ENCODE results near the gene CDK7. TPM values are rescaled to one million over a fixed set of nuclear protein-coding genes. Genes with fewer than 3 reads are reported as not detected.
"Not testable (repeated sequence)": the region's sequence is repeated elsewhere in the genome, so short reads cannot be mapped to it uniquely, and the experiment has no call there.

The CDK7 gene
- polyA plus RNA-seq, 2 donors: 37.4 to 52.5 TPM

- no peaks in the 10 kb centered on the region for H3K9me3 ChIP-seq (ENCODE audit: control insufficient read depth in 2 of 2, insufficient read depth in 1 of 2, low read depth in 1 of 2, low read length in 1 of 2)
- WGBS, 2 donors: 90 to 92% methylated on average over 6 of the region's 6 CpGs
These were observed 3.4 kb upstream of the CDK7 start for GRCh38 chr5:69231281-69231680.

GRCh38 chr5:69231851-69232250 lies 2.8 kb upstream of the CDK7 start:
- H3K4me1 ChIP-seq (ENCODE audit: control insufficient read depth in 2 of 2, insufficient read depth in 2 of 2, low read length in 1 of 2): no peaks in the 10 kb centered on the region
- H3K36me3 ChIP-seq (ENCODE audit: control insufficient read depth in 2 of 2, insufficient read depth in 2 of 2, low read length in 1 of 2): no peaks in the 10 kb centered on the region
- no peaks in the 10 kb centered on the region for H3K27me3 ChIP-seq (ENCODE audit: control insufficient read depth in 1 of 2, insufficient read depth in 2 of 2, low read length in 2 of 2)
- 54 to 59% methylated on average over 2 of the region's 2 CpGs for WGBS, 2 donors
- no peak overlapping the region for H3K4me3 ChIP-seq (ENCODE audit: low read depth in 1 of 2, low read length in 2 of 2)
- no peaks in the 10 kb centered on the region for H3K9me3 ChIP-seq (ENCODE audit: control insufficient read depth in 2 of 2, insufficient read depth in 1 of 2, low read depth in 1 of 2, low read length in 1 of 2)
- H3K27ac ChIP-seq (ENCODE audit: low read depth in 2 of 2, low read length in 1 of 2): peak overlapping the region in 1 of 2 donors; percentile 29

More at GRCh38 chr5:69231281-69231680, 3.4 kb upstream of the CDK7 start:
- Histone ChIP-seq H3K36me3 (ENCODE audit: control insufficient read depth in 2 of 2, insufficient read depth in 2 of 2, low read length in 1 of 2) (no peaks in the 10 kb centered on the region), H3K27ac (ENCODE audit: low read depth in 2 of 2, low read length in 1 of 2) (no peak overlapping the region), H3K4me3 (ENCODE audit: low read depth in 1 of 2, low read length in 2 of 2) (no peak overlapping the region), H3K27me3 (ENCODE audit: control insufficient read depth in 1 of 2, insufficient read depth in 2 of 2, low read length in 2 of 2) (no peaks in the 10 kb centered on the region), H3K4me1 (ENCODE audit: control insufficient read depth in 2 of 2, insufficient read depth in 2 of 2, low read length in 1 of 2) (no peaks in the 10 kb centered on the region)

- 74 to 82% methylated on average over 9 of the region's 9 CpGs for WGBS, 2 donors
- not testable (repeated sequence) for H3K27ac ChIP-seq (ENCODE audit: low read depth in 2 of 2, low read length in 1 of 2); H3K36me3 ChIP-seq (ENCODE audit: control insufficient read depth in 2 of 2, insufficient read depth in 2 of 2, low read length in 1 of 2); H3K4me1 ChIP-seq (ENCODE audit: control insufficient read depth in 2 of 2, insufficient read depth in 2 of 2, low read length in 1 of 2); H3K9me3 ChIP-seq (ENCODE audit: control insufficient read depth in 2 of 2, insufficient read depth in 1 of 2, low read depth in 1 of 2, low read length in 1 of 2); H3K27me3 ChIP-seq (ENCODE audit: control insufficient read depth in 1 of 2, insufficient read depth in 2 of 2, low read length in 2 of 2); H3K4me3 ChIP-seq (ENCODE audit: low read depth in 1 of 2, low read length in 2 of 2)
These were observed 2.0 kb downstream of the CDK7 start for GRCh38 chr5:69236733-69237132.

- Histone ChIP-seq H3K9me3 (ENCODE audit: control insufficient read depth in 2 of 2, insufficient read depth in 1 of 2, low read depth in 1 of 2, low read length in 1 of 2) (no peaks in the 10 kb centered on the region), H3K4me3 (ENCODE audit: low read depth in 1 of 2, low read length in 2 of 2) (no peak overlapping the region), H3K27ac (ENCODE audit: low read depth in 2 of 2, low read length in 1 of 2) (no peak overlapping the region), H3K4me1 (ENCODE audit: control insufficient read depth in 2 of 2, insufficient read depth in 2 of 2, low read length in 1 of 2) (peaks cover 0 to 3% of the 10 kb centered on the region in 2 donors), H3K36me3 (ENCODE audit: control insufficient read depth in 2 of 2, insufficient read depth in 2 of 2, low read length in 1 of 2) (no peaks in the 10 kb centered on the region), H3K27me3 (ENCODE audit: control insufficient read depth in 1 of 2, insufficient read depth in 2 of 2, low read length in 2 of 2) (no peaks in the 10 kb centered on the region)
- WGBS, 2 donors: 62 to 69% methylated on average over 3 of the region's 3 CpGs
These were observed 3.2 kb downstream of the CDK7 start for GRCh38 chr5:69237877-69238276.

- Histone ChIP-seq H3K4me1 (ENCODE audit: control insufficient read depth in 2 of 2, insufficient read depth in 2 of 2, low read length in 1 of 2) (peaks cover 0 to 3% of the 10 kb centered on the region in 2 donors), H3K27ac (ENCODE audit: low read depth in 2 of 2, low read length in 1 of 2) (peak overlapping the region; percentile 34 to 53), H3K9me3 (ENCODE audit: control insufficient read depth in 2 of 2, insufficient read depth in 1 of 2, low read depth in 1 of 2, low read length in 1 of 2) (no peaks in the 10 kb centered on the region), H3K4me3 (ENCODE audit: low read depth in 1 of 2, low read length in 2 of 2) (no peak overlapping the region), H3K36me3 (ENCODE audit: control insufficient read depth in 2 of 2, insufficient read depth in 2 of 2, low read length in 1 of 2) (no peaks in the 10 kb centered on the region), H3K27me3 (ENCODE audit: control insufficient read depth in 1 of 2, insufficient read depth in 2 of 2, low read length in 2 of 2) (no peaks in the 10 kb centered on the region)
- WGBS, 2 donors: 50 to 63% methylated on average over 6 of the region's 6 CpGs
These were observed 4.1 kb downstream of the CDK7 start for GRCh38 chr5:69238760-69239251.

- no peaks in the 10 kb centered on the region for H3K9me3 ChIP-seq (ENCODE audit: control insufficient read depth in 2 of 2, insufficient read depth in 1 of 2, low read depth in 1 of 2, low read length in 1 of 2)
- peaks cover 0 to 3% of the 10 kb centered on the region in 2 donors for H3K4me1 ChIP-seq (ENCODE audit: control insufficient read depth in 2 of 2, insufficient read depth in 2 of 2, low read length in 1 of 2)
- H3K27ac ChIP-seq (ENCODE audit: low read depth in 2 of 2, low read length in 1 of 2): no peak overlapping the region
- no peaks in the 10 kb centered on the region for H3K36me3 ChIP-seq (ENCODE audit: control insufficient read depth in 2 of 2, insufficient read depth in 2 of 2, low read length in 1 of 2)
- 79 to 81% methylated on average over 8 of the region's 8 CpGs for WGBS, 2 donors
- no peak overlapping the region for H3K4me3 ChIP-seq (ENCODE audit: low read depth in 1 of 2, low read length in 2 of 2)
- no peaks in the 10 kb centered on the region for H3K27me3 ChIP-seq (ENCODE audit: control insufficient read depth in 1 of 2, insufficient read depth in 2 of 2, low read length in 2 of 2)
These were observed 7.7 kb downstream of the CDK7 start for GRCh38 chr5:69242215-69242927.

GRCh38 chr5:69245031-69245430 lies 10.3 kb downstream of the CDK7 start:
- H3K36me3 ChIP-seq (ENCODE audit: control insufficient read depth in 2 of 2, insufficient read depth in 2 of 2, low read length in 1 of 2): no peaks in the 10 kb centered on the region
- 96 to 97% methylated on average over 5 of the region's 5 CpGs for WGBS, 2 donors
- H3K27ac ChIP-seq (ENCODE audit: low read depth in 2 of 2, low read length in 1 of 2): no peak overlapping the region
- no peaks in the 10 kb centered on the region for H3K27me3 ChIP-seq (ENCODE audit: control insufficient read depth in 1 of 2, insufficient read depth in 2 of 2, low read length in 2 of 2)
- no peak overlapping the region for H3K4me3 ChIP-seq (ENCODE audit: low read depth in 1 of 2, low read length in 2 of 2)
- H3K4me1 ChIP-seq (ENCODE audit: control insufficient read depth in 2 of 2, insufficient read depth in 2 of 2, low read length in 1 of 2): no peaks in the 10 kb centered on the region
- H3K9me3 ChIP-seq (ENCODE audit: control insufficient read depth in 2 of 2, insufficient read depth in 1 of 2, low read depth in 1 of 2, low read length in 1 of 2): no peaks in the 10 kb centered on the region

GRCh38 chr5:69248019-69248418 lies 13.3 kb downstream of the CDK7 start:
- 87 to 92% methylated on average over 2 of the region's 2 CpGs for WGBS, 2 donors
- Histone ChIP-seq H3K27ac (ENCODE audit: low read depth in 2 of 2, low read length in 1 of 2) (no peak overlapping the region), H3K36me3 (ENCODE audit: control insufficient read depth in 2 of 2, insufficient read depth in 2 of 2, low read length in 1 of 2) (peaks cover 0 to 3% of the 10 kb centered on the region in 2 donors), H3K9me3 (ENCODE audit: control insufficient read depth in 2 of 2, insufficient read depth in 1 of 2, low read depth in 1 of 2, low read length in 1 of 2) (no peaks in the 10 kb centered on the region), H3K4me3 (ENCODE audit: low read depth in 1 of 2, low read length in 2 of 2) (no peak overlapping the region), H3K27me3 (ENCODE audit: control insufficient read depth in 1 of 2, insufficient read depth in 2 of 2, low read length in 2 of 2) (no peaks in the 10 kb centered on the region), H3K4me1 (ENCODE audit: control insufficient read depth in 2 of 2, insufficient read depth in 2 of 2, low read length in 1 of 2) (no peaks in the 10 kb centered on the region)

- no peak overlapping the region for H3K4me3 ChIP-seq (ENCODE audit: low read depth in 1 of 2, low read length in 2 of 2)
- 95 to 96% methylated on average over 2 of the region's 2 CpGs for WGBS, 2 donors
- no peaks in the 10 kb centered on the region for H3K4me1 ChIP-seq (ENCODE audit: control insufficient read depth in 2 of 2, insufficient read depth in 2 of 2, low read length in 1 of 2)
- H3K27ac ChIP-seq (ENCODE audit: low read depth in 2 of 2, low read length in 1 of 2): no peak overlapping the region
- no peaks in the 10 kb centered on the region for H3K9me3 ChIP-seq (ENCODE audit: control insufficient read depth in 2 of 2, insufficient read depth in 1 of 2, low read depth in 1 of 2, low read length in 1 of 2)
- H3K36me3 ChIP-seq (ENCODE audit: control insufficient read depth in 2 of 2, insufficient read depth in 2 of 2, low read length in 1 of 2): peaks cover 0 to 3% of the 10 kb centered on the region in 2 donors
- H3K27me3 ChIP-seq (ENCODE audit: control insufficient read depth in 1 of 2, insufficient read depth in 2 of 2, low read length in 2 of 2): no peaks in the 10 kb centered on the region
These were observed 15.9 kb downstream of the CDK7 start for GRCh38 chr5:69250593-69250992.

GRCh38 chr5:69252437-69252836 lies 17.8 kb downstream of the CDK7 start:
- 89 to 90% methylated on average over 3 of the region's 3 CpGs for WGBS, 2 donors
- peaks cover under 1 to 6% of the 10 kb centered on the region in 2 donors for H3K36me3 ChIP-seq (ENCODE audit: control insufficient read depth in 2 of 2, insufficient read depth in 2 of 2, low read length in 1 of 2)

More at GRCh38 chr5:69252437-69252836, 17.8 kb downstream of the CDK7 start:
- H3K9me3 ChIP-seq (ENCODE audit: control insufficient read depth in 2 of 2, insufficient read depth in 1 of 2, low read depth in 1 of 2, low read length in 1 of 2): no peaks in the 10 kb centered on the region
- H3K27me3 ChIP-seq (ENCODE audit: control insufficient read depth in 1 of 2, insufficient read depth in 2 of 2, low read length in 2 of 2): no peaks in the 10 kb centered on the region
- no peak overlapping the region for H3K4me3 ChIP-seq (ENCODE audit: low read depth in 1 of 2, low read length in 2 of 2)
- no peaks in the 10 kb centered on the region for H3K4me1 ChIP-seq (ENCODE audit: control insufficient read depth in 2 of 2, insufficient read depth in 2 of 2, low read length in 1 of 2)
- no peak overlapping the region for H3K27ac ChIP-seq (ENCODE audit: low read depth in 2 of 2, low read length in 1 of 2)

Data from esophagus (tissue), 2 donors.